Naive thymus-derived CD4-positive, alpha-beta T cell (primary cell): Measurements from ENCODE around the gene DYRK3. TPM values are rescaled to one million over a fixed set of nuclear protein-coding genes. Genes with fewer than 3 reads are reported as not detected.

ENCODE experiments used
- ATAC-seq: fragments of 150-1000 bp; cut with Tn5 transposase; 2 replicates; pipeline ENCODE4 v1.10.0; 2021; ENCODE audit warnings: mild to moderate bottlenecking, moderate library complexity
- CTCF ChIA-PET: fragments of 350-600 bp; sonication (Branson Sonifier 250); formaldehyde crosslinking; loops from one replicate; lab custom pipeline; 2021; ENCODE audit warnings: antibody characterized with exemption; lab: Charles Lee
- POLR2A ChIA-PET: fragments of 350-600 bp; sonication (Branson Sonifier 250); formaldehyde crosslinking; loops from one replicate; lab custom pipeline; 2021; ENCODE audit warnings: antibody characterized with exemption, inconsistent platforms; lab: Charles Lee
- DNase-seq, 9 donors: peaks; one replicate each; pipeline versions ENCODE4 v3.0.0 to v3.0.0-alpha.2; 2020 to 2022; ENCODE audit warnings: mixed read lengths in 1 of 9
- H3K27ac ChIP-seq: one replicate; pipeline ENCODE4 v1.7.0; 2013; ENCODE audit warnings: mild to moderate bottlenecking, low read depth, low read length, moderate library complexity
- H3K27me3 ChIP-seq, 2 donors: one replicate each; pipeline ENCODE4 v1.7.0; 2013; ENCODE audit warnings: low read length in 2 of 2, mild to moderate bottlenecking in 2 of 2, moderate library complexity in 2 of 2; ENCODE audit not compliant: control insufficient read depth in 2 of 2, insufficient read depth in 2 of 2
- H3K36me3 ChIP-seq, 3 experiments: 1 replicate in 2 of 3; 2 replicates in 1 of 3; pipeline ENCODE4 v1.7.0; 2013; ENCODE audit warnings: low read length in 3 of 3, mild to moderate bottlenecking in 3 of 3, moderate library complexity in 1 of 3; ENCODE audit not compliant: insufficient read depth in 3 of 3, control insufficient read depth in 2 of 3
- H3K4me1 ChIP-seq, 2 donors: one replicate each; pipeline ENCODE4 v1.7.0; 2013; ENCODE audit warnings: low read length in 2 of 2, mild to moderate bottlenecking in 2 of 2, moderate library complexity in 1 of 2; ENCODE audit not compliant: control insufficient read depth in 2 of 2, insufficient read depth in 2 of 2
- H3K4me3 ChIP-seq: 2 replicates; pipeline ENCODE4 v1.7.0; 2013; ENCODE audit warnings: mild to moderate bottlenecking, low read length
- H3K9me3 ChIP-seq, 3 experiments: 1 replicate in 2 of 3; 2 replicates in 1 of 3; pipeline ENCODE4 v1.7.0; 2013; ENCODE audit warnings: low read length in 3 of 3; ENCODE audit not compliant: control insufficient read depth in 2 of 3
- H3K27ac Mint-ChIP-seq, 9 donors: one replicate each; pipeline ENCODE4 v1.8.0; 2020 to 2022; ENCODE audit warnings: mixed read lengths in 9 of 9, mild to moderate bottlenecking in 8 of 9, moderate library complexity in 5 of 9, inconsistent platforms in 2 of 9
- H3K27me3 Mint-ChIP-seq, 5 donors: one replicate each; pipeline ENCODE4 v1.8.0; 2021 to 2022; ENCODE audit warnings: mixed read lengths in 5 of 5, mild to moderate bottlenecking in 1 of 5
- H3K36me3 Mint-ChIP-seq, 5 donors: one replicate each; pipeline ENCODE4 v1.8.0; 2020 to 2022; ENCODE audit warnings: mixed read lengths in 5 of 5, mild to moderate bottlenecking in 3 of 5, inconsistent platforms in 1 of 5
- H3K4me1 Mint-ChIP-seq, 7 donors: one replicate each; pipeline ENCODE4 v1.8.0; 2020 to 2022; ENCODE audit warnings: mixed read lengths in 7 of 7, mild to moderate bottlenecking in 3 of 7, inconsistent platforms in 1 of 7
- H3K4me3 Mint-ChIP-seq, 10 donors: one replicate each; pipeline ENCODE4 v1.8.0; 2020 to 2022; ENCODE audit warnings: mild to moderate bottlenecking in 10 of 10, mixed read lengths in 10 of 10, moderate library complexity in 6 of 10, inconsistent platforms in 2 of 10
- H3K9me3 Mint-ChIP-seq, 11 donors: one replicate each; pipeline ENCODE4 v1.8.0; 2020 to 2022; ENCODE audit warnings: mixed read lengths in 11 of 11, mild to moderate bottlenecking in 4 of 11, inconsistent platforms in 1 of 11, moderate library complexity in 1 of 11
- intact Hi-C, 2 donors: fragments of 100-400 bp; cut with micrococcal nuclease; formaldehyde crosslinking; loops; one replicate each; pipeline ENCODE4 v1.15.1; 2023
- polyA plus RNA-seq, 2 donors: library from polyadenylated mRNA; unstranded; fragments of 300-500 nt; fragmentation: Illumina TruSeq; gene quantifications; one replicate each; pipeline ENCODE4 v1.2.3, GENCODE V29; 2021
- total RNA-seq, 6 experiments: library from RNA in 5 of 6; stranded (reverse) in 5 of 6; gene quantifications; 1 replicate in 5 of 6; 2 replicates in 1 of 6; pipeline ENCODE4 v1.2.3 and lab custom pipeline; 2021 to 2026

DYRK3 gene
- total and polyA plus RNA-seq, 7 experiments from 2014 or later, result 0.22 to 8.2 (median 0.69) TPM; not detected in 2

- Histone ChIP-seq H3K4me3 (peak overlapping the region; percentile 65), H3K4me1 (peaks cover 12 to 28% of the 10 kb centered on the region in 2 donors), H3K9me3 (no peaks in the 10 kb centered on the region), H3K27ac (peak overlapping the region; percentile 90), H3K36me3 (no peaks in the 10 kb centered on the region), H3K27me3 (no peaks in the 10 kb centered on the region)
- intact Hi-C loops, result loop anchor here in 1 of 2 donors (2.0 kb wide), 3 partner anchors 127 to 367 kb away; partner anchors contain the start of genes IKBKE and PFKFB2
- Mint-ChIP-seq H3K27me3 (peaks cover 0 to 17% (median 0%) of the 10 kb centered on the region in 5 donors), H3K4me1 (peaks cover 30 to 49% (median 45%) of the 10 kb centered on the region in 7 donors), H3K4me3 (peak overlapping the region; percentile 92 to 100 (median 96)), H3K27ac (peak overlapping the region; percentile 90 to 98 (median 95)), H3K36me3 (peaks cover 0 to 3% (median 0%) of the 10 kb centered on the region in 5 donors), H3K9me3 (no peaks in the 10 kb centered on the region)
- ChIA-PET CTCF (interaction anchor here (0.6 to 1.5 kb wide), 2 partner anchors 24 to 1180 kb away, joined by 3 read pairs; no protein-coding TSS in a partner anchor), POLR2A (interaction anchor here (1.5 kb wide), 1 partner anchor 18 kb away, joined by 3 read pairs; no protein-coding TSS in a partner anchor)
- DNase-seq, result peak in 8 of 9 donors; percentile 4 to 65 (median 30)
- ATAC-seq, result peak; percentile 40
Measured at GRCh38 chr1:206685334-206685768, 50.0 kb downstream of the DYRK3 start.

GRCh38 chr1:206685769-206686477, 50.6 kb downstream of the DYRK3 start:
- no peaks in the 10 kb centered on the region for H3K9me3 ChIP-seq
- peaks cover 0 to 3% (median 0%) of the 10 kb centered on the region in 5 donors for H3K36me3 Mint-ChIP-seq
- peak; percentile 66 for ATAC-seq
- intact Hi-C loops, result loop anchor here (1.0 to 2.0 kb wide), 9 partner anchors 18 to 367 kb away; partner anchors contain the start of genes DYRK3 (in 1 of the 2), EIF2D (in 1 of the 2), IKBKE (in 1 of the 2) and PFKFB2 (in 1 of the 2)
- peak overlapping the region; percentile 65 for H3K4me3 ChIP-seq
- H3K27ac Mint-ChIP-seq, result peak overlapping the region; percentile 90 to 100 (median 97)
- H3K4me3 Mint-ChIP-seq, result peak overlapping the region; percentile 95 to 100 (median 99)
- CTCF ChIA-PET, result interaction anchor here (0.6 to 1.5 kb wide), 3 partner anchors 23 to 1179 kb away, joined by 3 to 4 read pairs (median 3); no protein-coding TSS in a partner anchor
- H3K9me3 Mint-ChIP-seq, result no peaks in the 10 kb centered on the region
- DNase-seq, result peak; percentile 27 to 69 (median 32)
- POLR2A ChIA-PET, result interaction anchor here (0.8 to 1.5 kb wide), 2 partner anchors 17 to 236 kb away, joined by 3 read pairs; no protein-coding TSS in a partner anchor
- peak overlapping the region; percentile 90 for H3K27ac ChIP-seq
- H3K27me3 Mint-ChIP-seq, result peaks cover 0 to 17% (median 0%) of the 10 kb centered on the region in 5 donors
- H3K27me3 ChIP-seq, result no peaks in the 10 kb centered on the region
- H3K4me1 Mint-ChIP-seq, result peaks cover 32 to 52% (median 50%) of the 10 kb centered on the region in 7 donors
- no peaks in the 10 kb centered on the region for H3K36me3 ChIP-seq
- H3K4me1 ChIP-seq, result peaks cover 12 to 30% of the 10 kb centered on the region in 2 donors

GRCh38 chr1:206686478-206687249, 51.3 kb downstream of the DYRK3 start:
- H3K27ac Mint-ChIP-seq, result peak overlapping the region; percentile 90 to 100 (median 97)
- H3K27me3 Mint-ChIP-seq, result peaks cover 0 to 17% (median 0%) of the 10 kb centered on the region in 5 donors
- Histone ChIP-seq H3K27me3 (no peaks in the 10 kb centered on the region), H3K36me3 (no peaks in the 10 kb centered on the region), H3K4me3 (peak overlapping the region; percentile 65), H3K9me3 (no peaks in the 10 kb centered on the region), H3K4me1 (peaks cover 14 to 32% of the 10 kb centered on the region in 2 donors), H3K27ac (peak overlapping the region; percentile 90)
- POLR2A ChIA-PET, result interaction anchor here (0.6 to 1.5 kb wide), 3 partner anchors 17 to 236 kb away, joined by 3 read pairs; no protein-coding TSS in a partner anchor
- peak in 7 of 9 donors; percentile 19 to 38 (median 32) for DNase-seq
- peaks cover 37 to 60% (median 57%) of the 10 kb centered on the region in 7 donors for H3K4me1 Mint-ChIP-seq
- H3K36me3 Mint-ChIP-seq, result peaks cover 0 to 3% (median 0%) of the 10 kb centered on the region in 5 donors
- CTCF ChIA-PET, result interaction anchor here (1.0 to 1.8 kb wide), 2 partner anchors 10 to 293 kb away, joined by 4 read pairs; no protein-coding TSS in a partner anchor
- ATAC-seq, result peak; percentile 43
- H3K4me3 Mint-ChIP-seq, result peak overlapping the region; percentile 95 to 100 (median 99)
- no peaks in the 10 kb centered on the region for H3K9me3 Mint-ChIP-seq
- intact Hi-C loops, result loop anchor here (1.0 to 2.0 kb wide), 6 partner anchors 18 to 74 kb away; partner anchors contain the start of genes DYRK3 (in 1 of the 2) and EIF2D (in 1 of the 2)

- H3K4me1 ChIP-seq, result peaks cover 15 to 38% of the 10 kb centered on the region in 2 donors
- peak overlapping the region; percentile 9 to 100 (median 98) for H3K4me3 Mint-ChIP-seq
- peaks cover 0 to 3% (median 0%) of the 10 kb centered on the region in 5 donors for H3K36me3 Mint-ChIP-seq
- H3K9me3 Mint-ChIP-seq, result no peaks in the 10 kb centered on the region
- ATAC-seq, result no peak
- peak overlapping the region; percentile 52 to 100 (median 96) for H3K27ac Mint-ChIP-seq
- intact Hi-C loops, result loop anchor here in 1 of 2 donors (2.0 kb wide), 1 partner anchor 39 kb away; no protein-coding TSS in a partner anchor
- no peak overlapping the region for H3K4me3 ChIP-seq
- peak overlapping the region; percentile 90 for H3K27ac ChIP-seq
- CTCF ChIA-PET, result interaction anchor here (0.6 to 1.8 kb wide), 4 partner anchors 9 to 116 kb away, joined by 3 to 6 read pairs (median 4); no protein-coding TSS in a partner anchor
- peaks cover 0 to 15% (median 0%) of the 10 kb centered on the region in 5 donors for H3K27me3 Mint-ChIP-seq
- DNase-seq, result no peak
- H3K9me3 ChIP-seq, result no peaks in the 10 kb centered on the region
- peaks cover 44 to 67% (median 64%) of the 10 kb centered on the region in 7 donors for H3K4me1 Mint-ChIP-seq
- POLR2A ChIA-PET, result interaction anchor here (0.6 to 1.2 kb wide), 2 partner anchors 158 to 252 kb away, joined by 3 read pairs; no protein-coding TSS in a partner anchor
- H3K36me3 ChIP-seq, result no peaks in the 10 kb centered on the region
- H3K27me3 ChIP-seq, result no peaks in the 10 kb centered on the region
Measured at GRCh38 chr1:206687251-206687914, 52.0 kb downstream of the DYRK3 start.

- no peaks in the 10 kb centered on the region for H3K36me3 ChIP-seq
- H3K36me3 Mint-ChIP-seq, result peaks cover 0 to 3% (median 0%) of the 10 kb centered on the region in 5 donors
- H3K4me3 ChIP-seq, result no peak overlapping the region
- H3K27me3 ChIP-seq, result no peaks in the 10 kb centered on the region
- ATAC-seq, result no peak
- H3K9me3 ChIP-seq, result no peaks in the 10 kb centered on the region
- peak overlapping the region in 2 of 9 donors; percentile 90 to 96 for H3K27ac Mint-ChIP-seq
- H3K4me1 Mint-ChIP-seq, result peaks cover 47 to 73% (median 69%) of the 10 kb centered on the region in 7 donors
- peaks cover 0 to 13% (median 0%) of the 10 kb centered on the region in 5 donors for H3K27me3 Mint-ChIP-seq
- no peak overlapping the region for H3K27ac ChIP-seq
- POLR2A ChIA-PET, result interaction anchor here (0.6 to 2.0 kb wide), 3 partner anchors 16 to 252 kb away, joined by 3 to 9 read pairs (median 3); no protein-coding TSS in a partner anchor
- peak overlapping the region in 5 of 10 donors; percentile 33 to 97 (median 51) for H3K4me3 Mint-ChIP-seq
- DNase-seq, result no peak
- intact Hi-C loops, result loop anchor here in 1 of 2 donors (2.0 kb wide), 1 partner anchor 39 kb away; no protein-coding TSS in a partner anchor
- H3K9me3 Mint-ChIP-seq, result no peaks in the 10 kb centered on the region
- peaks cover 17 to 43% of the 10 kb centered on the region in 2 donors for H3K4me1 ChIP-seq
- CTCF ChIA-PET, result interaction anchor here (0.6 to 1.8 kb wide), 4 partner anchors 9 to 116 kb away, joined by 3 to 6 read pairs (median 4); no protein-coding TSS in a partner anchor
Measured at GRCh38 chr1:206687915-206688442, 52.6 kb downstream of the DYRK3 start.
